Measurements from ENCODE around the gene ZFYVE27.

Gene ZFYVE27

GRCh38 chr10:97789770-97790397 lies 53.0 kb downstream of the ZFYVE27 start:
- TF ChIP-seq, protein P1, sequence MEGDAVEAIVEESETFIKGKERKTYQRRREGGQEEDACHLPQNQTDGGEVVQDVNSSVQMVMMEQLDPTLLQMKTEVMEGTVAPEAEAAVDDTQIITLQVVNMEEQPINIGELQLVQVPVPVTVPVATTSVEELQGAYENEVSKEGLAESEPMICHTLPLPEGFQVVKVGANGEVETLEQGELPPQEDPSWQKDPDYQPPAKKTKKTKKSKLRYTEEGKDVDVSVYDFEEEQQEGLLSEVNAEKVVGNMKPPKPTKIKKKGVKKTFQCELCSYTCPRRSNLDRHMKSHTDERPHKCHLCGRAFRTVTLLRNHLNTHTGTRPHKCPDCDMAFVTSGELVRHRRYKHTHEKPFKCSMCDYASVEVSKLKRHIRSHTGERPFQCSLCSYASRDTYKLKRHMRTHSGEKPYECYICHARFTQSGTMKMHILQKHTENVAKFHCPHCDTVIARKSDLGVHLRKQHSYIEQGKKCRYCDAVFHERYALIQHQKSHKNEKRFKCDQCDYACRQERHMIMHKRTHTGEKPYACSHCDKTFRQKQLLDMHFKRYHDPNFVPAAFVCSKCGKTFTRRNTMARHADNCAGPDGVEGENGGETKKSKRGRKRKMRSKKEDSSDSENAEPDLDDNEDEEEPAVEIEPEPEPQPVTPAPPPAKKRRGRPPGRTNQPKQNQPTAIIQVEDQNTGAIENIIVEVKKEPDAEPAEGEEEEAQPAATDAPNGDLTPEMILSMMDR (IDR thresholded peaks at IDR 0.05; ENCODE audit: insufficient read depth, low read length, poor library complexity, severe bottlenecking): no peak
- no peak overlapping the region for H3K4me3 ChIP-seq (replicated peaks; ENCODE audit: low read depth, low read length)
- no peaks in the 10 kb centered on the region for H3K36me3 ChIP-seq (ENCODE audit: control insufficient read depth, insufficient read depth, low read length)
- no peak for DNase-seq (ENCODE audit: extremely low read depth, insufficient read length)
- no peaks in the 10 kb centered on the region; the same call in 1 of the 2 replicates for H3K27me3 ChIP-seq (replicated peaks; ENCODE audit: control insufficient read depth, insufficient read depth, low read length)

DNA sequence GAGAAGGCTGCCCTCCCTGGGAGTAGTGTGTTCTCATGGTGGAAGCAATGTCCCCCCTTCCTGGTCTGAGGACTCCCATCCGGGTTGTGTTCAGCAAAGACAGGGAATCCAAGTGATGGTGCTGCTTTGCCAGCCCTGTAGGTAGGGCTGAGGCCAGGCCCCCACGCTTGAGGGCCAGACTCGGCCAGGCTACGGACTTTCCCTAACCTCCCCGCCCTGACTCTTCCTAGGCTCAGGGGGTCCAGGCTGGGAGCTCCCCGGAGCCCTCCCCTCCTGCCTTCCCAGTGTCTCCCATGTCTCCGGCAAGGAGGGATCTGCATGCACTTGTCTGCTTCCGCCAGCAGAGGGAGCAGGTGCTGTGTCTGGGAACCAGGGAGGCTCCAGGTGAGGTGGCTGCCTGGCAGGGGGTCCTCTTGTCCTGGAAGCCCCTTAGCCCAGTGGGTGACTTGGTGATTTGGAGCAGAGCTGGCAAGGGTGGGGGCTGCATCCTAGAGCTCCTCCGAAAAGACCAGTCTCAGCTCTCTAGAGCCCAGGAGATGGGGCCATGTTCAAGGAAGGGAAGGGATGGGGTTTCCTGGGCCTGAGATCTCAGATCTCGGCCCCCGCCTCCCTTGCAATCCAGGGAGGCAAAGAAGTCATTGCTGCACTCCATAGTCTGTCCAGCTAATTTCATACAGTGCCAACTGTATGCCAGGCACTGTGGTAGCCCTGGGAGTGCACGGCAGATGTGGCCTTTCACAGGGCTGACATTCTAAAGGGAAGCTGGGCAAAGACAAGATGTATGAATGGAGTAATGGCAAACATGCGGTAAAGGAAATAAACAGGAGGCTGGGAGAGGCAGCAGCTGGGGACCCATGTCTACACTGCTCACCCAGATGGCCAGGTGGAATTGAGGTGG lies 55.1 kb downstream of the ZFYVE27 start:
- no peaks in the 10 kb centered on the region; the same call in 1 of the 2 replicates for H3K27me3 ChIP-seq (replicated peaks; ENCODE audit: control insufficient read depth, insufficient read depth, low read length)
- H3K36me3 ChIP-seq (ENCODE audit: control insufficient read depth, insufficient read depth, low read length): no peaks in the 10 kb centered on the region
- no peak for DNase-seq (ENCODE audit: extremely low read depth, insufficient read length)
- TF ChIP-seq, protein P1 (IDR thresholded peaks at IDR 0.05; ENCODE audit: insufficient read depth, low read length, poor library complexity, severe bottlenecking): peak; percentile 97
- H3K4me3 ChIP-seq (replicated peaks; ENCODE audit: low read depth, low read length): no peak overlapping the region

DNA sequence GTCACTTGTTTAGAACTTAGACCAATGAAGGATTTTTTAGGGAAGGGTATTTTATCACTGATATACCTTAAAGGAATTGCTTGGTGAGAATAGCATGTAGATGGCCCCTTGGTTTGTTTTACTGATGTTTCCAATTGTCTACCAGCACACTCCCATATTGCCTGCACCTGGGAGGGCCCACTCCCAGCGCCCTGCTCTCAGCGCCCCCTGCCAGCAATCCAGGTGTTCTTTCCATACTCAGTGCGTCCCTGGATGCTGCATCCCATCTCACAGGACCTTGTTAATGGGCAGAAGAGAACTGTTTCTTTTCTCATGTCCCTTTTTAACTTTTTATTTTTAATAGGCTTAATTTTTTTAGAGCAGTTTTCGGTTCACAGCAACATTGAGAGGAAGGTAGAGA lies 59.0 kb downstream of the ZFYVE27 start:
- DNase-seq (ENCODE audit: extremely low read depth, insufficient read length): no peak
- no peaks in the 10 kb centered on the region for H3K27me3 ChIP-seq (replicated peaks; ENCODE audit: control insufficient read depth, insufficient read depth, low read length)
- H3K4me3 ChIP-seq (replicated peaks; ENCODE audit: low read depth, low read length): no peak overlapping the region
- H3K36me3 ChIP-seq (ENCODE audit: control insufficient read depth, insufficient read depth, low read length): no peaks in the 10 kb centered on the region
- TF ChIP-seq, protein P1 (IDR thresholded peaks at IDR 0.05; ENCODE audit: insufficient read depth, low read length, poor library complexity, severe bottlenecking): no peak

DNA sequence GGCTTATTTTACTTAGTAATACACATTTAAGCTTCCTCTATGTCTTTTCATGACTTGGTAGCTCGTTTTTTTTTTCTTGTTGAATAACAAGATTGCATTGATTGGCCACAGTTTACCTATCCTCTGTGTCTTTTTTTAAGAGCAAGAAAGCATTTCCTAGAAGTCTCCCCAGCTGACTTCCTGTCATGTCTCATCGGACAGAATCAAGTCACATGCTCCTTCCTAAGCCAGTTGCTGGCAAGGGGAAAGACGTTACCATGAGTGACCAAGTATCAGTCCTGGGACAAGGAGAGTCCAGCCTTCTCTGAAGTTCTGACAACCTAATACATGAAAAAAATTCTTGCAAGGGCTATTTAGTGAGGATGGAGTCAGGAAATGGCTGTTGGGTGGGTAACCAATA lies 59.7 kb downstream of the ZFYVE27 start:
- no peak for DNase-seq (ENCODE audit: extremely low read depth, insufficient read length)
- Histone ChIP-seq H3K4me3 (replicated peaks; ENCODE audit: low read depth, low read length) (no peak overlapping the region), H3K36me3 (ENCODE audit: control insufficient read depth, insufficient read depth, low read length) (no peaks in the 10 kb centered on the region), H3K27me3 (replicated peaks; ENCODE audit: control insufficient read depth, insufficient read depth, low read length) (no peaks in the 10 kb centered on the region; the same call in 1 of the 2 replicates)
- TF ChIP-seq, protein P1 (IDR thresholded peaks at IDR 0.05; ENCODE audit: insufficient read depth, low read length, poor library complexity, severe bottlenecking): no peak

GRCh38 chr10:97798958-97799610 lies 62.2 kb downstream of the ZFYVE27 start:
- H3K4me3 ChIP-seq (replicated peaks; ENCODE audit: low read depth, low read length): no peak overlapping the region
- H3K27me3 ChIP-seq (replicated peaks; ENCODE audit: control insufficient read depth, insufficient read depth, low read length): no peaks in the 10 kb centered on the region; the same call in 1 of the 2 replicates
- TF ChIP-seq, protein P1 (IDR thresholded peaks at IDR 0.05; ENCODE audit: insufficient read depth, low read length, poor library complexity, severe bottlenecking): no peak
- no peaks in the 10 kb centered on the region for H3K36me3 ChIP-seq (ENCODE audit: control insufficient read depth, insufficient read depth, low read length)
- no peak for DNase-seq (ENCODE audit: extremely low read depth, insufficient read length)

Measured in GM06990 (cell line).